Dermis microvascular lymphatic vessel endothelial cell (primary cell): Measurements from ENCODE around the gene SLC16A11. TPM values are rescaled to one million over a fixed set of nuclear protein-coding genes. Genes with fewer than 3 reads are reported as not detected.
"Not testable (repeated sequence)": the region's sequence is repeated elsewhere in the genome, so short reads cannot be mapped to it uniquely, and the experiment has no call there.

Experiments
- DNase-seq, 2 donors: peaks; one replicate each; pipeline versions ENCODE4 v3.0.0 to v3.0.0-alpha.2; 2010; ENCODE audit warnings: low read depth in 2 of 2
- total RNA-seq: library from RNA; depleted of rRNA; stranded (reverse); fragments of >200 nt; gene quantifications from 2 replicates; pipeline ENCODE4 v1.2.1, GENCODE V29; 2014

The SLC16A11 gene
- total RNA-seq, 1 donor from 2014 or later, result 1.0 TPM

GRCh38 chr17:7011415-7011814 is 32.5 kb downstream of the SLC16A11 start:
- DNase-seq, result no peak

GRCh38 chr17:7010523-7010922 is 33.4 kb downstream of the SLC16A11 start:
- no peak for DNase-seq

DNA sequence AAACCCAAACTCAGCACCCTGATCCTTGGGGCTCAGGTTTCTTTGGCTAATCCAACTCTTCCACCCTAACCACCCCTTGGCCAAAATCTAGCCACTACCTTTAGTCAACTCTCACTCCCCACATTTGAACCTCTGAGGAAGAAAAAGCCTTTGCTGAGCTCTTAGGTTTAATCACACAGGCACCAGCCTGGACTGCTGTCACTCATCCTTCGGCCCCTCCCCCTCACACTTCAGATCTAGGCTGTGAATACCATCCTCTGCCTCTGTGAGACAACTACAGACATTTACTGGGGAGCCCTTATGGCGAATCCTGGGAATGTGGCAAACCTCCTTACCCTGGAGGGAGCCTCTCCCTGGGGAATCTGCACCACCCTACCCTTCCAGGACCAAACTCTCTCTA is 36.7 kb downstream of the SLC16A11 start:
- DNase-seq, result no peak

GRCh38 chr17:7005716-7006115 is 38.2 kb downstream of the SLC16A11 start:
- DNase-seq, result no peak

DNA sequence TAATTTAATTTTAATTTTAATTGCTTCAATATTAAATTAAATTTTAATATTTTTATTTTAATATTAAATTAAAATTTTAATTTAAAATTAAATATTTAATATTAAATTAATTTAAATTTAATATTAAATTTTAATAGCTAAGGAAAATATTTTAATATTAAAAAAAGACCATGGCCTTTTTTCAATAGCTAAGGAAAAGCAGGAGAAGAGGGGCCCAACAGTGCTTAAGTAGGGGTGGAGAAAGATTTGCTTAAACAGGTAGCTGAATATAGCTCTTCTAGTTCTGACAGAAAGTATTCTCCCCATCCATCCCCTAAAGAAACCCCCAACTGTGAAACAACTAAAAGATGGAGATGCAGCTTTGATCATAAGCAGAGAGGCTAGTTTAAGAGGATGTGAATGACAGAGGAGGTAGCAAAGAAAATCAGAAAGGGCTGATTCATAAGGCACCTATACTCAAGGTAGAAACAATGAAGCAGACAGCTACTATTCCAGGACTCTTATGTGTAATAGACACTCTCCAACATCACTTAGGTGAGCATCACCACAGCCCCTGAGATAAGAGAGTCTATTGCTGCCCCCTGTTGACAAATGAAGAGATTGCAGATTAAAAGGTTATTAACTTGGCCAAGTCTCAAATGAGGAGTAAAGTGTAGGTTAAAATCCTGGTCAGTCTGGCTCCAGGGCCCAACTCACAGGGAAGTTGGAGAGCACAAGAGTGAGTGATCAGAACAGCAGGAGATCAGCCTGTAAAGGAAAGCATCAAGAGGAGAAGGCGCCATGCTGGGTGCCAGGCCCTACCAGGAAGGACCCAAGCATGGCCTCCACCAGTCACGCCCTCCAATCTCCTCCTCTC is 39.3 kb downstream of the SLC16A11 start:
- peak; percentile 55 to 74 for DNase-seq

- no peak for DNase-seq
Observed at GRCh38 chr17:7003745-7004144, 40.1 kb downstream of the SLC16A11 start.

GRCh38 chr17:7002288-7003047 is 41.4 kb downstream of the SLC16A11 start:
- DNase-seq, result no peak

DNA sequence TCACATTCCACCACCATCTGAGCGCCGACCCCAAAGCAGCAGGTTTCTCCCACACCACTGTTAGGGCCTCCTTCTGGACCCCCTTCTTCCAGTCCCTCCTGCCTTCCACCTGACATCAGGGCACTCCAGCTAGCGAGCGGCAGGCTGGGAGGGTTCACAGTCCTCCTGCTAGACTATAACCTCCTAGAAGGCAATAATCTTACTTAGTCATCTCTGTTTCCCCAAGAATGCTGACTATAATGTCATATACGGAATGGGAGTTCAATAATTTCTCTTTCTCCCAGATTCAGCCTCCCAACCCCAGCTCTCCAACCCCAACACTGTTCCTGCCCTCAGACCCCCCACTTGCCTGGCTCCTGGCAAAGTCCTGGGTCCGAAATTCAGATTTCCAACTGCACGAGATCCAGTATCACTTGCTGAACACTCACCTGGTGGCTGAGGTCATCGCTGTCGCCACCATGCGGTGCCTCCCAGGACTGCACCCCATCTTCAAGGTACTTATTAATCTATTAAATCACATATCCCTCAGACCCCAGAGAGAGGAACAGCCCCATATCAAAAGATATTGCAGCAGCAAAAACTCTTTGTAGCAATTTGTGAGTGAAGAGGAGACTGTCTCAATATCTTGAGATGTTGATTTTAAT is 42.5 kb downstream of the SLC16A11 start:
- DNase-seq, result peak in 1 of 2 donors; percentile 64

- no peak for DNase-seq
Observed at GRCh38 chr17:6998855-6999508, 44.9 kb downstream of the SLC16A11 start.

- DNase-seq, result no peak
Observed at GRCh38 chr17:6997171-6997570, 46.7 kb downstream of the SLC16A11 start.

DNA sequence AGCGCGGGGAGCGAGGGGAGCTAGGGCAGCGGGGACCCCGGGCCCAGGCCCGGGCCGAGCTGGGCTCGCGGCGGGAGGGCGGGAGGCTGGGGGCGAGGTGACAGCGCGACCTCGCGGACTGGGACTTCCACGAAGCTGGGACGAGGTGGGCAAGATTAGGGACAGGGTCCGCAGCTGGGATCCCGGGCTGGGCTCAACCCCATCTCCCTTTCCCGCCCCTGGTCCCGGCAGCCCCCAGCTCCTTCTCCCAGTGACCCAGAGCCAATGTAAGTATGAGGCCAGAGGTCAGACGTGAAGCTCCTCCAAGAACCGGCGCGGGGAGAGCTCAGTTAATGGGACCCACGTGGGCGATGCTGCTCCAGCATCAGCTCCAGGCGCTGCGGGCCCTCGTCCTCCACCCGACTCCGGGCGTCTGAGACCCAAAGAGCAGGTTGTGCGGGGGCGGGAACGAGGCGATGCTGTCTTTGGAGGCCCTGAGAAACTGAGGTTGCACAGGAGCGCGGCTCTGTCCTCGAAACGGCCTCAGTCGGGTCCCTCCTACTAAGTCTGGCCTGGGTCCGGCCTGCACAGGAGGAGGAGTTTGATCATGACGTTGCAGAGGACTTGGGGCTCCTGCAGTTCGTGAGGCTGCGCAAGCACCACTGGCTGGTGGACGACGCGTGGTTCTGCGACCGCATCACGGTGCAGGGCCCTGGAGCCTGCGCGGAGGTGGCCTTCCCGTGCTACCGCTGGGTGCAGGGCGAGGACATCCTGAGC is 47.5 kb downstream of the SLC16A11 start:
- DNase-seq, result no peak

GRCh38 chr17:6995500-6996255 is 48.2 kb downstream of the SLC16A11 start, which contains the start of gene ALOX12:
Gene ALOX12, plus strand, starts transcription at chr17:6996049. Its CDS starts 69 bp downstream, at chr17:6996118.
- no peak for DNase-seq

- DNase-seq, result no peak
Observed at GRCh38 chr17:6994666-6995256, 49.1 kb downstream of the SLC16A11 start.

- no peak for DNase-seq
Observed at GRCh38 chr17:6994118-6994598, 49.7 kb downstream of the SLC16A11 start.

DNA sequence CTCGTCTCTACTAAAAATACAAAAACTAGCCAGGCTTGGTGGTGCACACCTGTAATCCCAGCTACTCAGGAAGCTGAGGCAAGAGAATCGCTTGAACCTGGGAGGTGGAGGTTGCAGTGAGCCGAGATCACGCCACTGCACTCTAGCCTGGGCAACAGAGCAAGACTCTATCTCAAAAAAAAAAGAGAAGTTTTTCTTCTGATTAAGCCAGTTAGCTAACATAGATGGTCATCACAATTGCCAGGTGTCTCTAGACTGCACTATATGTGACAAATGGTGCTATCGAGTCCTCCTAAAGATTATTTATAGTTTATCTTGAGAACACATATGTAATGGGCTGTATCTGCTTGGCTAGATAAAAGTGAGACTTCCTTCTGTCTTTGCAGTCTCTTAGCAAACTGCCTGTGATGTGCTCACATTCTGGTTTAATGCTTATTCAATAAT is 50.3 kb downstream of the SLC16A11 start:
- not testable (repeated sequence) for DNase-seq
